H1 (cell line): ENCODE data around the gene WHAMM. TPM values are rescaled to one million over a fixed set of nuclear protein-coding genes. Genes with fewer than 3 reads are reported as not detected.

Source experiments
- EP300 ChIP-seq, 2 experiments: IDR thresholded peaks; 1 replicate in 1 of 2; 2 replicates in 1 of 2; pipeline ENCODE4 v1.6.1; 2011 to 2012; ENCODE audit warnings: low read depth in 2 of 2, low read length in 2 of 2, mild to moderate bottlenecking in 2 of 2, borderline replicate concordance in 1 of 2, inconsistent platforms in 1 of 2, moderate library complexity in 1 of 2
- FOSL1 ChIP-seq: IDR thresholded peaks from 2 replicates; pipeline ENCODE4 v1.6.1; 2011; ENCODE audit warnings: mild to moderate bottlenecking, low read depth, low read length, moderate library complexity; ENCODE audit not compliant: insufficient read depth
- NANOG ChIP-seq: IDR thresholded peaks from 2 replicates; pipeline ENCODE4 v1.6.1; 2011; ENCODE audit warnings: low read length, low read depth, mild to moderate bottlenecking, inconsistent platforms; ENCODE audit not compliant: insufficient read depth, poor library complexity, severe bottlenecking
- PHF8 ChIP-seq: fragments of 200-600 bp; sonication (generic); conservative IDR thresholded peaks from 2 replicates; pipeline ENCODE4 v1.7.1; 2012; ENCODE audit warnings: low read depth, mild to moderate bottlenecking, inconsistent platforms, low read length, moderate library complexity
- RNF2 ChIP-seq: fragments of 200-900, 300-1000 bp; sonication (generic); IDR thresholded peaks from 2 replicates; pipeline ENCODE4 v1.7.1; 2016; ENCODE audit warnings: borderline replicate concordance, low read depth, mild to moderate bottlenecking, antibody characterized with exemption, low read length; ENCODE audit not compliant: poor library complexity, severe bottlenecking; ENCODE audit errors: missing control alignments
- SIN3A ChIP-seq, 2 experiments: IDR thresholded peaks in 1 of 2; conservative IDR thresholded peaks in 1 of 2; 2 replicates each; pipeline ENCODE4 v1.6.1; 2011 to 2012; ENCODE audit warnings: low read length in 2 of 2, improper control_type of control experiment in 1 of 2, low read depth in 1 of 2, mild to moderate bottlenecking in 1 of 2
- SP4 ChIP-seq: IDR thresholded peaks from 2 replicates; pipeline ENCODE4 v1.6.1; 2012; ENCODE audit warnings: low read length, inconsistent platforms
- TBP ChIP-seq: IDR thresholded peaks from 2 replicates; pipeline ENCODE4 v1.6.1; 2011; ENCODE audit warnings: low read depth, low read length, improper control_type of control experiment
- ZNF274 ChIP-seq: IDR thresholded peaks from 2 replicates; pipeline ENCODE4 v1.7.0; 2012; ENCODE audit warnings: low read length, borderline replicate concordance; ENCODE audit errors: extremely low read depth
- polyA plus RNA-seq, 7 experiments: library from polyadenylated mRNA; depleted of rRNA in 3 of 7; stranded (reverse) in 5 of 7; unstranded in 2 of 7; fragments of >200 nt in 5 of 7; fragments of 200-250 nt in 2 of 7; gene quantifications; 1 replicate in 5 of 7; 2 replicates in 1 of 7; 4 replicates in 1 of 7; pipeline versions ENCODE4 v1.2.1 to v1.2.3, GENCODE V29; 2011 to 2013; ENCODE audit warnings: missing spikeins in 2 of 7, mixed read lengths in 2 of 7
- total RNA-seq: library from RNA; stranded (reverse); fragmentation: NEBNext Ultra II Directional; extraction: Animal tissue kit (Norgen Biotek cat#: 25700); gene quantifications from 2 replicates; pipeline ENCODE4 v1.2.1, GENCODE V29; 2021

WHAMM gene
- total and polyA plus RNA-seq, 2 of the 8 experiments (the other 6 are each of a cell fraction or from before 2014, with no cell fraction given) = 1.1 to 3.3 TPM

GRCh38 chr15:82789491-82789890 is 19.9 kb upstream of the WHAMM start (continued):
- TF ChIP-seq EP300 (IDR thresholded peaks at IDR 0.05; ENCODE audit: borderline replicate concordance in 1 of 2, low read depth in 2 of 2, low read length in 2 of 2) = no peak
- TF ChIP-seq SIN3A (conservative IDR thresholded peaks at IDR 0.05 in 1 of 2, IDR thresholded peaks at IDR 0.05 in 1 of 2; ENCODE audit: low read depth in 1 of 2, low read length in 2 of 2) = no peak
- TF ChIP-seq TBP = no peak
- no peak for TF ChIP-seq ZNF274
- no peak for TF ChIP-seq RNF2
- no peak for TF ChIP-seq FOSL1
- no peak for TF ChIP-seq SP4
- no peak for TF ChIP-seq PHF8
- TF ChIP-seq NANOG = no peak
